SKM-1 (cell line): ENCODE results near the gene CCL5.

Experiments used
- DNase-seq: peaks from one replicate; lab custom pipeline; 2025; ENCODE audit not compliant: unreplicated experiment; lab: John Stamatoyannopoulos, UW

CCL5 gene

DNA sequence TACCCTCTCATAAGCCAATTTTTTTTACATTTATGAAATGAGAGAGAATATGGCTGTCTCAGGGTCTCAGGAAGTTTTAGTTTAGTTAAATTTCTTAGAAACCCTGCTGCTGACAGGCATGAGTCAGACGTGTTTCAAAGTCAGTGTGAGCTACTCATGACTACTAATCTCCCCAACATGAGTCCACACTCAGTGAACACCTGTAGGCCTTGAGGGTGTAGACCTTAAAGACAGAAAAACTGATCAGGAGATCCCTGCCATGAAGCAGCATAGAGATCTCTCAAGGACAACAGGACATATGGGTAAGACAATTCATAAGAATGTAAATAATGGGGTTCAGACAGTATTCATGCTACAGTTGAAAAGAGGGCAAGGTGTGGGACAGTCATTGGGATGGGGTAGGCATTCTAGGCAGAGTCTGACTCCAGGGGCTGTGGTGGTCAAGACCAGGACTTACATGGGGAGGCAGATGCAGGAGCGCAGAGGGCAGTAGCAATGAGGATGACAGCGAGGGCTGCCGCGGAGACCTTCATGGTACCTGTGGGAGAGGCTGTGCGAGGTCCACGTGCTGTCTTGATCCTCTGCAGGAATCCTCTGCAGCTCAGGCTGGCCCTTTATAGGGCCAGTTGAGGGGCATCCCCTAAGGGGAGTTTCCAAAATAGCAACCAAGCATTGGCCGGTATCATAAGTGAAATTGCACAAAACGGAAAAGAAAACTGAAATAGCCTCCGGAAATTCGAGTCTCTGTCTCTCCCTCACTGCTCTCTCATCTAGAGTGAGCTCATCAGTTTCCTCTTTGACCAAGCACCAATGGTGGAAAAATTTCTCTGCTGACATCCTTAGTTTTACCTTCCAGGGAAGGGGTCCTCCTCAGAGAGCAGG, at the start of gene CCL5:
CCL5 (minus strand) TSS at position 588 of the 882 bp plus-strand sequence.
- DNase-seq = peak; percentile 89

- no peak for DNase-seq
Measured at GRCh38 chr17:35927714-35928113, 47.6 kb upstream of the CCL5 start.

DNA sequence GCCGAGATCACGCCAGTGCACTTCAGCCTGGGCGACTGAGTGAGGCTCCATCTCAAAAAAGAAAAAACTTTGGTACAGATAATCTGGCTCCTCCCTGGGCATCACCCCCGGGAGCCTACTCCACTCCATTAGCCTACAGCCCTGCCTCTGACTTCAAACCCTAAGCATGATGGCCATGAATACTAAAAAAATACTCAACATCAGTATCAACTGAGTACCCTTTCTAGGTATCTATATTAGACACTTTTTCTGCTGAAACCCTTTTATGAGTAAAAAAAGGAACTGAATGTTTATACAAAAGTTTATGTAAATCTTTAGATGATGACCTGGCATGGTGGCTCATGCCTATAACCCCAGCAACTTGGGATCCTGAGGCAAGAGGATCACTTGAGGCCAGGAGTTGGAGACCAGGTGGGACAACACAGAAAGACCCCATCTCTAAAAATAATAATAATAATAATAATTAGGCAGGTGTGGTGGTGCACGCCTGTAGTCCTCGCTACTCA, 43.5 kb upstream of the CCL5 start:
- DNase-seq = no peak

DNA sequence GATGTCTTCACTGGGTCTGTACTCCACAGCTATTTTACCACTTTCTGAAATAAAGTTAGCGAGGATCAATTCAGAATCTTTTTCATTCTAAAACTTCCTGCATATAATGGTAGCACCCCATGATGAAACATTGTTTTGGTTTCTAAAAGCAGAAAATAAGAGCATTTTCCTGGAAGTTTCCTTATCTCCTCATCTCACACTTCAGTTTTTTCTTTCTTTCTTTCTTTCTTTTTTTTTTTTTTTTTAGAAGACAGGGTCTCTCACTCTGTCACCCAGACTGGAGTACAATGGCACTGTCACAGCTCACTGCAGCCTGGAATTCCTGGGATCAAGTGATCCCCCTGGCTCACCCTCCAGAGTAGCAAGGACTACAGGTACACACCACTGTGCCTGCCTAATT, 40.1 kb upstream of the CCL5 start:
- no peak for DNase-seq

DNA sequence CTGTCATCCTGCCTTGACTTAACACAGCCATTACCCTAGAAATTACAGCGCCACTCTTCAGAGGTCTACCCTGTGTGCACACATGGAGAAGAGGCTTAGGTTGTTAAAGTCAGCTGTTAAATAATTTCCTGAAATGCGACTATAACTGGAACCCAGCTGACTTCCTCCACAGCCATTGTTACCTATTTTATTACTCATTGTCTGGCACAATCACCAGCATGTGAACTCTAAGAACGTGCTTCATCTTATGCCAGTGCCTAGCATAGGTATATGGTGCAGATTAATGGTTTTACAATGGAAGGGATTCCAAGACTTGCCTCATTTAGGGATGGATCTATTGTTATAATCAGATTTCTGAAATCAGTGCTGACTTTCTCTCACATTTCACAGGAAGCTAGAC, 38.5 kb upstream of the CCL5 start:
- DNase-seq = no peak

DNA sequence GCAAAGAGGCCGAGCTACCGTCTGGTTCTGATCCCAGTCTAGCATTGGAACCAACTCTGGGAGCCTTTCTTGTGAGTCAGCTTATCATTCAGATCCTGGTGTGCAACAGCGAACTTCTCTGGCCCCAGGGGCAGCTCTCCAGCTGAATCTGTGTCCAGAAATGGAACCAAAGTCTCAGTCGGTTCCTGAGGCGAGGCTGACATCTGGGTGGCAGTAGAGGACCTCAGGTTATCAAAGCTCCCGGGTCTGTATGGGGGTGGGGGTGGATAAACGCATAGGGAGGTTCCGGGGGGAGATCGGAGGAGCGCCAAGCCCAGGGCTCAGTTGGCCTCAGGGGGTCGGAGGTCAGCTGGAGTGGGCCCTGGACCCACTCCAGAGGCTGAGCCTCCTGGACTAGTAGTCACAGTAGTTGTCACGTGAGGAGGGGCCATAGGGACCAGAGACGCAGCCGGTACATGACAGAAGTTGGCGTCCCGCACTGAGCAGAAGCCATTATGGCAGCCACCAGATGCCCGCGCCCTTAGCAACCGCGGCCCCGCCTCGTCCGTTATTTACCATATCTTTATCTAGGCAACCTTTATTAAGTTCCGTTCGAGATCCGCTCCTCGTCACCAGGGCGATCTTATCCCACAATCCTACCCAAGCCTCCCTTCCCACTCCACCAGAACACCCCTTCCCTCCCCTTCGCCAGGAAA, 37.5 kb upstream of the CCL5 start:
- no peak for DNase-seq

DNA sequence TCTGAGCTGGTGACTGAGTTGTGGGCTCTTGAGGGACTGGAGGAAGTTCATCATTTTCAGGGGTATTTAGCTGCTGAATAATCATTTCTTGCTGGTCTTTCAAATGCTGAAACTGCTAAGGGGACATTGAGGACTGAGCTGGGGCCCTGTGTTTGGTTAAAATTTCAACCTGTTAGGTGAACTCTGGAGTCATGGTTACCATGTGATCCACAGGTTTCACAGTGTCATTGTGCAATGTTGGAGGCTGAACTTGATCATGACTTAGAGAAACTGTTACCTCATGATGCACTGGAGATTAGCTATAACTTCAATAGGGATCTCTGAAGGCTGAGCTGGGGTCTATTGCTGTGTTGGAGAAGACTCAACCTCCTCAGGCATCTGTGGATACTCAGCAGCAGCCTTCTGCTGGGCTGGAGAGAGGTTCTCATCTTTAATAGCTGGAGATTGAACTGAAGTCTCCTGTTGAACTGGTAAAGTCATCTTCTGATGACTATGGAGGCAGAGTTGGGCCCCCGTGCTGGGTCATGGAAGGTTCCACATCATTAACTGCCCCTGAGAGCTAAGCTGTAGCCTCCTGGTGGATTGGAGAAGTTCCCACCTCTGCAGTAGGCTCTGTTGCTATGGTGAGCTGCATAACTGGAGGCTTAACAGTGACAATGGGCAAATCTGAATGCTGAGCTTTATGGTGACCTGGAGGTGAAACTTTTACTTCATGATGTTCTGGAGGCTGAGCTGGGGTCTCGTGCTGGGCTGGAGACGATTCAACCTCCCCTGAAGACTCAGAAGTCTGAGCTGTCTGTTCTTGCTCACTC, 35.2 kb upstream of the CCL5 start:
- no peak for DNase-seq

DNA sequence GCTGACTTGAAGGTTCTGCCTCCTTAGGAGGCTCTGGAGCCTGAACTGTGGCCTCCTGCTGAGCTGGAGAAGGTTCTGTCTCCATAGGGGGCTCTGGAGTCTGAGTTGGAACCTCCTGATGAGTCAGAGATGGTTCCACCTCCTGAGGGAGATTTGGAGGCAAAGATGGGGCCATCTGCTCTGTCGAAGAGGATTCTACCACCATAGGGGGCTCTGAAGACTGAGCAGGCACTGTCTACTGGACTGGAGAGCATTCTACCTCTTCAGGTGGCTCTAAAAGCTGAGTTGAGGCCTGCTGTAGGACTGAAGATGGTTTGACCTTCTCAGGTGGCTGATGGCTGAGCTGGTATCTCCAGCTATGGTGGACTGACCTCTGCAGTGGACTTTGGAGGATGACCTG, 34.2 kb upstream of the CCL5 start:
- no peak for DNase-seq

DNA sequence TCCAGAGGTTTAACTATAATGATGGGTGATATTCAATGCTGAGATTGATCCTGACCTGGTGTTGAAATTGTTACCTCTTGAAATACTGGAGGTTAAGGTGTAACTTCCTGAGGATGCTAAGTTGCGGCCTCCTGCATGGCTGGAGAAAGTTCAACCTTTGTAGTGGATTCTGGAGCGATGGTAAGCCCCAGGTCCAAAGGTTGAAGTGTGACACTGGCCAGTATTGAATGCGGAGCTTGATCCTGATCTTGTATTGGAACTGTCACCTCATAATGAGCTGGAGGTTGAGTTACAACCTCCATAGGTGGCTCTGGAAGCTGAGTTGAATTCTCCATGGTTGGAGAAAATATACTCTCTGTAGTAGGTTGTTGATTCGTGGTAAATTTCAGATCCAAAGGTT, 33.4 kb upstream of the CCL5 start:
- DNase-seq = no peak

- DNase-seq = no peak
Measured at GRCh38 chr17:35912942-35913341, 32.8 kb upstream of the CCL5 start.

DNA sequence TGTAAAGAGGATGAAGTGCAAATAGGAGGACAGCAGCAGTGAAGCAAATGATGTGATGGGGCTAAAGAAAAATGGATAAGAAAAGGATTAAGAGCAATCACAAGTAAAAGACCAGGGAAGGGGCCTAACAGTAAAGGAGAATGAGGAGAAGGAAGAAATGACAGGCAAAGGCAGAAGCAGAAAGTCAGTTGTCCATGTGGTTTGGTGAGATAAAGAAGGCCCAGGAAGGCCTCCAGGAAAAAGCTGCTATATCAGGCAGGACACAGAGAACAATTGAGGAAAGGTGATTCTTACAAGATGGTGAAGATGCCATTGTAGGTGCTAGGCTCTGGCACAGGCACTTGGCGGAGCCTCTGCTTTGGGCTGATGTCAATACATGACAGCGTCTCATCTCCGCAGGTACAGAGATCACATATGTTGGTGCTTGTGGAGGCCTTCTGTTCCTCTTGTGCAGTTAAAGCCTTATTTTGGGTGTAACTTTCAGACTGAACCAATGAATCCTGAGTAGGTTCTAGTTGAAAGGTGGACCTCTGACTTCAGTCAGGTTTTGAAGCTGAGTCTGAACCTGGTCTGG, 32.3 kb upstream of the CCL5 start:
- no peak for DNase-seq

DNA sequence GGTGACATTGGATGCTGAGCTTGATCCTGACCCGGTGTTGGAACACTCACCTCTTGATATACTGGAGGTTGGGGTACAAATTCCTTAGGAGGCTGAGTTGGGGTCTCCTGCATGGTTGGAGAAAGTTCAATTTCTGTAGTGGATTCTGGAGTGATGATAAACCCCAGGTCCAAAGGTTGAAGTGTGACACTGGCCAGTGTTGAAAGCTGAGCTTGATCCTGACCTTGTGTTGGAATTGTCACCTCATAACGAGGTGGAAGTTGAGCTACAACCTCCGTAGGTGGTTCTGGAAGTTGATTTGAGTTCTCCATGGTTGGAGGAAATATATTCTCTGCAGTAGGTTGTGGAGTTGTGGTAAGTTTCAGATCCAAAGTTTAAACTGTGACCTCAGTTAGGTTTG, 29.2 kb upstream of the CCL5 start:
- DNase-seq = no peak

GRCh38 chr17:35907691-35908090, 27.5 kb upstream of the CCL5 start:
- no peak for DNase-seq

GRCh38 chr17:35906926-35907637, 26.9 kb upstream of the CCL5 start:
- DNase-seq = no peak

DNA sequence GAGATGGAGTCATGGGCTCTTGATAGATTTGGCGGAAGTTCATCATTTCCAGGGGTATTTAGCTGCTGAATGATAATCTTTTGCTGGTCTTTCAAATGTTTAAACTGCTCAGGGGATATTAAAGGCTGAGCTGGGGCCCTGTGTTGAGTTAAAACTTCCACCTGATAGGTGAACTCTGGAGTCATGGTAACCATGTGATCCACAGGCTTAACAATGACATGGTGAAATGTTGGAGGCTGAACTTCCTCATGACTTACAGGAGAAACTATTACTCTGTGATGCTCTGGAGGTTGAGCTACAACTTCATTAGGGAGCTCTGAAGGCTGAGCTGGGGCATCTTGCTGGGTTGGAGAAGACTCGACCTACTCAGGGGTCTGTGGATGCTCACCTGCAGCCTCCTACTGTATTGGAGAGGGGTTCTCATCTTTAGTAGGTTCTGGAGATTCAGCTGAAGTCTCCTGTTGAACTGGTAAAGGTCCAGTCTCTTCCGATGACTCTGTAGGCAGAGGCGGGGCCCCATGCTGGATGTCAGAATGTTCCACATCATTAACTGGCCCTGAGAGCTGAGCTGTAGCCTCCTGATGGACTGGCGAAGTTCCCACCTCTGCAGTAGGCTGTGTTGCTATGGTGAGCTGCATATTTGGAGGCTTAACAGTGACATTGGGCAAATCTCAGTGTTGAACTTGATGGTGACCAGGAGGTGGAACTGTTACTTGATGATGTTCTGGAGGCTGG, 26.2 kb upstream of the CCL5 start:
- DNase-seq = no peak

GRCh38 chr17:35903451-35903850, 23.3 kb upstream of the CCL5 start:
- no peak for DNase-seq

DNA sequence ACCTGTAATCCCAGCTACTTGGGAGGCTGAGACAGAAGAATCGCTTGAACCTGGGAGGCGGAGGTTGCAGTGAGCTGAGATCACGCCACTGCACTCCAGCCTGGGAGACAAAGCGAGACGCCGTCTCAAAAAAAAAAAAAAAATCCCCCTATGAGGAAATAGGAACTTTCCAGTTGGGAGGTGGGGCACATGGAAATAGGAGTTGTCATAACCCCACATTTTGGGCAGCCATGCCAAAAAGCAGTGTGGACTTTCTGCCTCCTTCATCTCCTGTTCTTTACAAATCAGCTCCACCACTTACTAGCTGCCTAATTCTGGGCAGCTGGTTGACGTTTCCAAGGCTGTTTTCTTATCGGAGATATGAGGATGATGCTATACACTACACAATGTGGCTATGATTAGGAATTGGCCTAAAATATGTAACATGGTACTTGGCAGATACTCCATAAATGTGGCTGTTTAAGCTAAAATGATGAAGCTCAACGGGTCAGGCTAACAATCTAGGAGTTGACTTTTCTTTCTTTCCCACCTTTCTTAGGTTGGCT, 21.5 kb upstream of the CCL5 start:
- no peak for DNase-seq

DNA sequence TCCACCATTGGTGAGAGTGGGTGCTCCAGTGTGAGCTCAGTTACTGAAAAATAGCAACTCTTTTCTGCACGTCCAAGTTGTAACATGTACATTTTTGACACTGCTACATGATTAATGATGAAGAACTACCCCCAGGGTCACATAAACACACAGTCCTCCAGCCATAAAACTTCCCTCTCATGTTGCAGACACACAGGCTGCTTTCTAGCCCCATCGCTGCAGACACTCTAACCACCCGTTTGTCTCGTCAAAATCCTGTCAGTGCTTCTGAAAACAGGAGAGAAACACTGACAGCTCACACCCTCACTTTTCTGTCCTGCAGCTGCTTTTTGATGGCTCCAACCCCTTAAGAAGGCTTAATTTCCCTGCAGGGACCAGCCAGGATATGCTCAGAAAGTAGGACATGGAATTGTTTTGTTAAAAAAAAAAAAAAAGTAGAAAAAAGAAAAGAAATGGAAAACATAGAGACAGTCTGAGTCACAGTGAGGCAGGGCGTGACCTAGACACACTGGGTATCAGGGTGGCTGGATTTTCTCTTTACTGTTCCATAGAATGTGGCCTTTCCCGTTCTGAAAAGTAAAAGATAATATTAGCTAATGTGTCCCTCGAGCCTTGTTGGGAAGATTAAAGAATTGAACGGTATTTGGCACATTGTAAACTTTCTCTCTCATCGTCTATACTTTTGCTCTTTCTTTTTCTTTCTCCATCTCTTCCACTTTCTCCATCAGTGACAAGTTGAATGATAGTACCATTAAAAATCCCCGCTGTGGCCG, 20.7 kb upstream of the CCL5 start:
- no peak for DNase-seq

GRCh38 chr17:35900280-35900679, 20.1 kb upstream of the CCL5 start:
- DNase-seq = no peak
